GM18526 (cell line): ENCODE measurements around the gene KBTBD12.

ENCODE experiments used
- POLR2A ChIP-seq: IDR thresholded peaks from 3 replicates; pipeline ENCODE4 v1.6.1; 2011; ENCODE audit not compliant: insufficient read length; ENCODE audit errors: extremely low read depth

Gene KBTBD12

GRCh38 chr3:127988770-127989557, 73.9 kb downstream of the KBTBD12 start:
- no peak for TF ChIP-seq POLR2A

GRCh38 chr3:127990051-127990450, 75.0 kb downstream of the KBTBD12 start:
- TF ChIP-seq POLR2A, result no peak

GRCh38 chr3:127990461-127990860, 75.4 kb downstream of the KBTBD12 start:
- no peak for TF ChIP-seq POLR2A

GRCh38 chr3:127991251-127991650, 76.2 kb downstream of the KBTBD12 start:
- no peak for TF ChIP-seq POLR2A

- no peak for TF ChIP-seq POLR2A
These were observed 76.6 kb downstream of the KBTBD12 start for GRCh38 chr3:127991681-127992080.

GRCh38 chr3:127992127-127992526, 77.1 kb downstream of the KBTBD12 start:
- no peak for TF ChIP-seq POLR2A

GRCh38 chr3:127994011-127994410, 79.0 kb downstream of the KBTBD12 start:
- no peak for TF ChIP-seq POLR2A

GRCh38 chr3:127997016-127997415, 82.0 kb downstream of the KBTBD12 start:
- no peak for TF ChIP-seq POLR2A

- no peak for TF ChIP-seq POLR2A
These were observed 82.9 kb downstream of the KBTBD12 start for GRCh38 chr3:127997961-127998360.

GRCh38 chr3:127998596-127998995, 83.6 kb downstream of the KBTBD12 start:
- no peak for TF ChIP-seq POLR2A

GRCh38 chr3:127999509-128000106, 84.6 kb downstream of the KBTBD12 start:
- TF ChIP-seq POLR2A, result no peak

- TF ChIP-seq POLR2A, result no peak
These were observed 86.5 kb downstream of the KBTBD12 start for GRCh38 chr3:128001576-128001975.

GRCh38 chr3:128004661-128005060, 89.6 kb downstream of the KBTBD12 start:
- no peak for TF ChIP-seq POLR2A

- TF ChIP-seq POLR2A, result no peak
These were observed 91.3 kb downstream of the KBTBD12 start for GRCh38 chr3:128006061-128007032.

- TF ChIP-seq POLR2A, result no peak
These were observed 92.0 kb downstream of the KBTBD12 start for GRCh38 chr3:128007033-128007424.
